Endothelial cell of umbilical vein (primary cell): ENCODE data around the gene RANGAP1. TPM values are rescaled to one million over a fixed set of nuclear protein-coding genes. Genes with fewer than 3 reads are reported as not detected.

Source experiments
- BruUV-seq: library from RNA; stranded (reverse); fragments of 400-500 nt; replicated peaks from 2 replicates; lab custom pipeline; 2021; lab: Mats Ljungman, UMichigan
- CTCF ChIA-PET: fragments of 300-600, 350-600 bp; sonication (Branson Sonifier 250); formaldehyde crosslinking; loops from one replicate; lab custom pipeline; 2021; ENCODE audit warnings: antibody characterized with exemption, inconsistent platforms; lab: Charles Lee
- POLR2A ChIA-PET: fragments of 300-600, 350-600 bp; sonication (Branson Sonifier 250); formaldehyde crosslinking; loops from one replicate; lab custom pipeline; 2021; ENCODE audit warnings: antibody characterized with exemption, inconsistent platforms; lab: Charles Lee
- DNase-seq: peaks from one replicate; pipeline ENCODE4 v3.0.0-alpha.2; 2011; ENCODE audit warnings: low read depth, low spot score
- FAIRE-seq: peaks from 2 replicates; lab custom pipeline; 2011; peaks lifted over from hg19 to GRCh38; lab: Jason Lieb, UNC
- H2AFZ ChIP-seq: 2 replicates; pipeline ENCODE4 v1.6.0; 2012; ENCODE audit warnings: low read depth, low read length, control low read depth, inconsistent platforms
- H3K27ac ChIP-seq: 2 replicates; pipeline ENCODE4 v1.5.1; 2011; ENCODE audit warnings: low read depth, mild to moderate bottlenecking, control low read depth, low read length, moderate library complexity; ENCODE audit not compliant: insufficient read depth
- H3K27me3 ChIP-seq, 2 experiments: 2 replicates each; pipeline versions ENCODE4 v1.6.0 to v1.6.1; 2011; ENCODE audit warnings: low read length in 2 of 2, mixed read lengths in 1 of 2; ENCODE audit not compliant: control insufficient read depth in 2 of 2, insufficient read depth in 2 of 2
- H3K36me3 ChIP-seq, 2 experiments: 2 replicates in 1 of 2; 3 replicates in 1 of 2; pipeline ENCODE4 v1.5.1; 2011; ENCODE audit warnings: low read length in 2 of 2, mild to moderate bottlenecking in 1 of 2, moderate library complexity in 1 of 2; ENCODE audit not compliant: control insufficient read depth in 2 of 2, insufficient read depth in 2 of 2; ENCODE audit errors: extremely low read depth in 1 of 2
- H3K4me1 ChIP-seq: 3 replicates; pipeline ENCODE4 v1.5.1; 2011; ENCODE audit warnings: mild to moderate bottlenecking, low read length; ENCODE audit not compliant: control insufficient read depth, insufficient read depth; ENCODE audit errors: extremely low read depth
- H3K4me2 ChIP-seq: 2 replicates; pipeline ENCODE4 v1.6.1; 2011; ENCODE audit warnings: low read length, control low read depth, mixed read lengths; ENCODE audit not compliant: insufficient read depth
- H3K4me3 ChIP-seq, 3 experiments: fragments of 200-600 bp in 1 of 3; sonication (generic), shearing (Covaris generic) in 1 of 3; replicated peaks in 1 of 3; 2 replicates each; pipeline ENCODE4 v1.5.1; 2011 to 2016; ENCODE audit warnings: control low read depth in 3 of 3, low read length in 3 of 3, mild to moderate bottlenecking in 2 of 3, inconsistent platforms in 1 of 3, low read depth in 1 of 3, moderate library complexity in 1 of 3; ENCODE audit not compliant: insufficient read depth in 1 of 3
- H3K79me2 ChIP-seq: 2 replicates; pipeline ENCODE4 v1.6.0; 2012; ENCODE audit warnings: low read length, inconsistent platforms; ENCODE audit not compliant: control insufficient read depth, insufficient read depth
- H3K9ac ChIP-seq: replicated peaks from 2 replicates; pipeline ENCODE3; 2011; ENCODE audit warnings: low read length, control low read depth; ENCODE audit not compliant: insufficient read depth; ENCODE audit errors: extremely low read depth
- H3K9me1 ChIP-seq: replicated peaks from 3 replicates; pipeline ENCODE4 v1.6.0; 2011; ENCODE audit warnings: mild to moderate bottlenecking, low read length; ENCODE audit not compliant: control insufficient read depth, insufficient read depth; ENCODE audit errors: extremely low read depth
- H3K9me3 ChIP-seq: replicated peaks from 2 replicates; pipeline ENCODE4 v1.5.1; 2012; ENCODE audit warnings: low read length, inconsistent platforms; ENCODE audit not compliant: control insufficient read depth, insufficient read depth
- H4K20me1 ChIP-seq: replicated peaks from 2 replicates; pipeline ENCODE3; 2011; ENCODE audit warnings: mild to moderate bottlenecking, low read length; ENCODE audit not compliant: control insufficient read depth, insufficient read depth; ENCODE audit errors: extremely low read depth
- EZH2 ChIP-seq: IDR thresholded peaks from 2 replicates; pipeline ENCODE4 v1.6.1; 2012; ENCODE audit warnings: borderline replicate concordance, low read depth, mild to moderate bottlenecking, moderate library complexity, low read length, inconsistent platforms; ENCODE audit not compliant: severe bottlenecking
- FOS ChIP-seq: IDR thresholded peaks from 2 replicates; pipeline ENCODE4 v1.6.1; 2011; ENCODE audit warnings: mild to moderate bottlenecking, low read length, moderate library complexity, borderline replicate concordance; ENCODE audit not compliant: insufficient read depth
- GATA2 ChIP-seq: IDR thresholded peaks from 2 replicates; pipeline ENCODE4 v1.7.0; 2011; ENCODE audit warnings: low read depth, mild to moderate bottlenecking, moderate library complexity, mixed read lengths, low read length; ENCODE audit not compliant: insufficient read length, insufficient read depth
- JUN ChIP-seq: IDR thresholded peaks from 2 replicates; pipeline ENCODE4 v1.6.1; 2011; ENCODE audit warnings: borderline replicate concordance, low read depth; ENCODE audit not compliant: insufficient read length, insufficient read depth
- MAX ChIP-seq: IDR thresholded peaks from 2 replicates; pipeline ENCODE4 v1.6.1; 2011; ENCODE audit not compliant: insufficient read depth, insufficient read length
- MYC ChIP-seq: IDR thresholded peaks from one replicate; pipeline ENCODE4 v1.6.1; 2011; ENCODE audit warnings: mild to moderate bottlenecking, low read depth, low read length
- POLR2A ChIP-seq: IDR thresholded peaks from 2 replicates; pipeline ENCODE4 v1.6.1; 2012; ENCODE audit warnings: low read depth, mild to moderate bottlenecking, control low read depth, low read length
- POLR2AphosphoS5 ChIP-seq: IDR thresholded peaks from 2 replicates; pipeline ENCODE4 v1.6.1; 2012; ENCODE audit warnings: low read depth, mild to moderate bottlenecking, control low read depth, low read length, moderate library complexity; ENCODE audit not compliant: insufficient read depth
- dilution Hi-C: fragments of 300-500 bp; cut with MboI; formaldehyde crosslinking; loops from one replicate; pipeline ENCODE4 v1.15.0; 2019; ENCODE audit warnings: low sequenced_read_pairs; ENCODE audit not compliant: extremely low pct_ligation_motif_present
- intact Hi-C: fragments of 100-400 bp; cut with micrococcal nuclease; formaldehyde crosslinking; loops from one replicate; pipeline ENCODE4 v1.10.0; 2022
- polyA plus RNA-seq, 4 experiments: library from polyadenylated mRNA; depleted of rRNA in 3 of 4; stranded (reverse) in 3 of 4; unstranded in 1 of 4; fragments of >200 nt; gene quantifications; 2 replicates each; pipeline versions ENCODE4 v1.2.1 to v1.2.3, GENCODE V29; 2011 to 2012; ENCODE audit warnings: missing spikeins in 1 of 4
- total RNA-seq: library from RNA; stranded (reverse); gene quantifications from 2 replicates; pipeline ENCODE4 v1.2.3, GENCODE V29; 2021
- TF ChIP-seq, protein P1 (sequence below), 2 donors: IDR thresholded peaks; 1 replicate in 1 of 2; 2 replicates in 1 of 2; pipeline ENCODE4 v1.5.1; 2011; ENCODE audit warnings: low read length in 2 of 2, mild to moderate bottlenecking in 2 of 2, moderate library complexity in 2 of 2, control low read depth in 1 of 2, inconsistent platforms in 1 of 2, low read depth in 1 of 2; ENCODE audit not compliant: insufficient read depth in 1 of 2; ENCODE audit errors: extremely low read depth in 1 of 2

The RANGAP1 gene
- total and polyA plus RNA-seq, 2 donors (not counting 3 experiments of a cell fraction or from before 2014, with no cell fraction given): 169 to 182 TPM

GRCh38 chr22:41249442-41249841 lies 36.5 kb downstream of the RANGAP1 start:
- POLR2A ChIA-PET: no interaction called here
- Histone ChIP-seq H4K20me1 (no peaks in the 10 kb centered on the region), H3K36me3 (peaks cover 29 to 76% of the 10 kb centered on the region in 2 experiments), H3K9ac (no peak overlapping the region), H3K27ac (no peak overlapping the region), H2AFZ (no peak overlapping the region), H3K9me1 (no peaks in the 10 kb centered on the region), H3K4me3 (no peak overlapping the region), H3K9me3 (no peaks in the 10 kb centered on the region), H3K79me2 (peaks cover 3% of the 10 kb centered on the region), H3K27me3 (no peaks in the 10 kb centered on the region), H3K4me2 (no peak overlapping the region), H3K4me1 (no peaks in the 10 kb centered on the region)
- dilution Hi-C loops: no loop called here
- FAIRE-seq (no peak), DNase-seq (no peak)
- intact Hi-C loops: no loop called here
- CTCF ChIA-PET: no interaction called here
- no TSS peak for BruUV-seq
- no peak for TF ChIP-seq POLR2AphosphoS5
- TF ChIP-seq, protein P1, sequence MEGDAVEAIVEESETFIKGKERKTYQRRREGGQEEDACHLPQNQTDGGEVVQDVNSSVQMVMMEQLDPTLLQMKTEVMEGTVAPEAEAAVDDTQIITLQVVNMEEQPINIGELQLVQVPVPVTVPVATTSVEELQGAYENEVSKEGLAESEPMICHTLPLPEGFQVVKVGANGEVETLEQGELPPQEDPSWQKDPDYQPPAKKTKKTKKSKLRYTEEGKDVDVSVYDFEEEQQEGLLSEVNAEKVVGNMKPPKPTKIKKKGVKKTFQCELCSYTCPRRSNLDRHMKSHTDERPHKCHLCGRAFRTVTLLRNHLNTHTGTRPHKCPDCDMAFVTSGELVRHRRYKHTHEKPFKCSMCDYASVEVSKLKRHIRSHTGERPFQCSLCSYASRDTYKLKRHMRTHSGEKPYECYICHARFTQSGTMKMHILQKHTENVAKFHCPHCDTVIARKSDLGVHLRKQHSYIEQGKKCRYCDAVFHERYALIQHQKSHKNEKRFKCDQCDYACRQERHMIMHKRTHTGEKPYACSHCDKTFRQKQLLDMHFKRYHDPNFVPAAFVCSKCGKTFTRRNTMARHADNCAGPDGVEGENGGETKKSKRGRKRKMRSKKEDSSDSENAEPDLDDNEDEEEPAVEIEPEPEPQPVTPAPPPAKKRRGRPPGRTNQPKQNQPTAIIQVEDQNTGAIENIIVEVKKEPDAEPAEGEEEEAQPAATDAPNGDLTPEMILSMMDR (IDR thresholded peaks at IDR 0.05; ENCODE audit: extremely low read depth in 1 of 2, insufficient read depth in 1 of 2, low read depth in 1 of 2, low read length in 2 of 2): no peak

DNA sequence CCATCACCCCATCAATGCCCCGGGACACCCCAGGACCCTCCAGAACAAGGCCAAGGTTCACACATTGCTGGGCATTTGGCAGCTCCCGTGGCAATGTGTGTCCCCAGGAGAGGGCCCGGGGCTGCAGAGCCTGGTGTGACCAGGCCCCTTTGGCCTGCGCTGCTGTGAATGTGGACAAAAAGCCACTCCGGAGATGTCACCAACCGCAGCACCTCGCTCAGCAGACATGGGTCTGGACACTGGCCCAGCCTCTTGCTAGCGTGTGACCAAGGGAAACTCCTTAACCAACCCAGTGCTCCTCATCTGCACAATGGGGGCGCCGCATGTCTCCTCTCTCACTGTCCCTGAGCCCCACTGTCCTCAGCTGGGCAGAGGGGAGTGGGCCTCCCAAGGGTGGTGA lies 37.2 kb downstream of the RANGAP1 start:
- intact Hi-C loops (no loop called here), dilution Hi-C loops (no loop called here)
- Histone ChIP-seq H3K4me1 (no peaks in the 10 kb centered on the region), H4K20me1 (no peaks in the 10 kb centered on the region), H2AFZ (no peak overlapping the region), H3K9me3 (no peaks in the 10 kb centered on the region), H3K36me3 (peaks cover 26 to 73% of the 10 kb centered on the region in 2 experiments), H3K79me2 (no peaks in the 10 kb centered on the region), H3K4me3 (no peak overlapping the region), H3K27ac (no peak overlapping the region), H3K4me2 (no peak overlapping the region), H3K9ac (no peak overlapping the region), H3K9me1 (no peaks in the 10 kb centered on the region), H3K27me3 (no peaks in the 10 kb centered on the region)
- BruUV-seq: no TSS peak
- no peak for TF ChIP-seq JUN
- TF ChIP-seq FOS: no peak
- TF ChIP-seq GATA2: no peak
- TF ChIP-seq, protein P1 (IDR thresholded peaks at IDR 0.05; ENCODE audit: extremely low read depth in 1 of 2, insufficient read depth in 1 of 2, low read depth in 1 of 2, low read length in 2 of 2): no peak
- TF ChIP-seq MYC: no peak
- TF ChIP-seq MAX: no peak
- TF ChIP-seq POLR2AphosphoS5: no peak
- TF ChIP-seq EZH2: no peak
- no peak for TF ChIP-seq POLR2A
- ChIA-PET POLR2A (no interaction called here), CTCF (no interaction called here)
- FAIRE-seq (no peak), DNase-seq (no peak)
